Measurements from ENCODE around the gene FAM72D.
"Not testable (repeated sequence)": the region's sequence is repeated elsewhere in the genome, so short reads cannot be mapped to it uniquely, and the experiment has no call there.

The FAM72D gene

DNA sequence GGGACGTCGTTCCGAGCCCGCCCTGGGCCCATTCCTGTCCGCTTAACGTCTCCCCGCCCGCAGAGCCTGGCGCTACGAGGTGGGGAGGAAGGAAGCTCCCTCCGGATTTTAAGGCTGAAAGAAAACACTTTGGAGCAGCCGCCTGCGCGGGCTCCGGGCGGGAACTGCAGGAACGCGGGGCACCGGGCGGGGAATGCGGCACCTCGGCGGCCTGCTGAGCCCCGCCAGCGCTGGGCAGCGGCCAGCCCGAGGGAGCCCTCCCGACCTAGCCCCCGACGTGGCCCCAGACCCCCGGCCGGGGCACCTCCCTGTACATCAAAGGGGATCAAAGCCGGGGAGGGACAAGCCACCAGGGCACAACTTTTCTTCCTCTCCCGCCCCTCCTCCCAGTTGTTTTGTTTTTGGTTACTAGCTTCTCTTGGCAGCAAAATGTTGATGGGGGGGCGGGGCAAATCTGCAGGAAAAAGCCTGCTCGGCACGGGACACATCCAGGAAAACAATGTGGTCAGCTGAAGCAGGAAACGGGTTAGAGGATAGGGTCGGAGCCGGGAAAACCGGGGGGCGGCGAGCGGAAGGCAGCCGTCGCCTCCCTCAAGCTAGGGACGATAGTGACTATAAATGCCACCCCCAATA, 2.1 kb upstream of the FAM72D start:
- DNase-seq: not testable (repeated sequence)

DNA sequence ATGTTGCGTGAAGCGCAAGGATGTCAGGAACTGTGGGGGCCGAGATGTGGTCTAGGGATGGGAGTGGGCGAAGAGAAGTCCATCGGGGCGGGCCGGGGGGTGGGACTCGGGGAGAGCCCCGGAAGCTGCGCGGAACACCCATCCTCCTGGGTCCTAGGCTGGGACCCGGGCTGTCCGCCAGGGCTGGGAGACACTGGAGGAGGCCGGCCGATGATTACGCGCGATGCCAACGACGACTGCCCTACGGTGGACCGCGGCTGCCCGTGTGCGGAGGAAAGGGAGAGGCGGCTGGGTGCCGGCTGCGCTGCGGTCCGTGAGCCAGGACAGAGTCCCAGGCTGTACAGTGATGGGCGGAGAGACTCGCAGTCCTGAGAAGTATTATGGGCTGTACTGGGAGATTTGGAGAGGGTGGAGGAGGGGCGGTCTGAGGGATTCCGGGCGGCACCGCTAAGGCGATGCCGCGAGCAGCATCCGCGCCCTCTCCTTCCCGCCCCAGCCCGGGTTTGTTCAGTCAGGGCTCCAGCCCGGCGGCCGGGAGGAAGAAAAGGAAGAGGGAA, 1.0 kb upstream of the FAM72D start:
- not testable (repeated sequence) for DNase-seq

DNA sequence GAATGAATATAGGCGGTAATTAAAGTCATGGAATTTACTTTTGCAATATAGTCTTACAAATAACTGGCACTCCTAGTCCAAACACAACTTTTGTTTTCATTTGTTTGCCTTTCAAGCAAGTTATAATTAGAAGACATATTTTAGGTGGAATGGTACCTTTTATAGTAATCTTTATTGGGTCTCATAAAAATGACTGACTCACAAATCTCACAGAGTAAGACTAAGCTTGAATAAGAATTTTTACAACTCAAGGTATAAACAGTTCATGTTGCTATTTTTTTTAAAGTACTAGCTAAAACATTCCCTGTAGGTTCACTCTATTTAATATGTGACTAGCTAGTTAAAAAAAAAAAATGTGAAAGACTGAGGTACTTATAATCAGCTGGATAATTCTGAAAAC, 6.0 kb downstream of the FAM72D start:
- not testable (repeated sequence) for DNase-seq

DNA sequence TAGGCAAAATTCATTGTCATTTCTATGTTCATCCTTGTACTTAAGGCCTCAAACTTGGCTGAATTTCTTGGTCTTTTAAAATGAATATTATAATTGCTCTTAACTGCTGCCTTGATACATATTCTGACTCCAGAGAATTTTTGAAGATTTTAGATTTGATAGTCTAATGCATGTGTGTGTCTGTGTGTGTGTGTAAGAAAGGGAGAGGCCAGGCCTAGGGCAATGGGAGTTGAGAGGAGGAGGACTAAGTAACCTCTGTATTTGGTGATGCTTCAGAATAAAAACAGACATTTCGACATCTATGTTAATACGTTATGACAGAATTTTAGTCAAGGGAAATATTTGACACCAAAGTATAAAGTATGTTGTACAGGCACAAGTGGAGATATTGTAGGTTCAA, 7.5 kb downstream of the FAM72D start:
- DNase-seq: not testable (repeated sequence)

DNA sequence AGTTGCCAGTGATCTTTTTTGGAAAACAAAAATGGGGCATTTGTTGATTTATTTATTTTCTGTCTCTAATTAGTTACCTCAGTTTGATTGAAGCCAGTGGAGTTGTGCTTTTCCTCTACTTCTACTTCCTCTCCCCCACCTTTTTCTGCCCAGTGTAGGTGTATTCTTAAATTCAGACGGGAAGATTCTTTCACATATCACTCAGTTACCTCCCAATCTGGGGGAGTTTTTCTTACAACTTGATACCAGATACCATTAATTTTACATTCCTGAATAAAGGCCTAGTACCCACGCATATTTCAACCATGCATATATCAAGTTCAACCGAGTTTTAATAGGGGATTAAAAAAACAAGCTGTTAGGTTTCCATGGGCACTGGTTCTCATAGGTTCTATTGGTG, 15.9 kb downstream of the FAM72D start:
- DNase-seq: not testable (repeated sequence)

DNA sequence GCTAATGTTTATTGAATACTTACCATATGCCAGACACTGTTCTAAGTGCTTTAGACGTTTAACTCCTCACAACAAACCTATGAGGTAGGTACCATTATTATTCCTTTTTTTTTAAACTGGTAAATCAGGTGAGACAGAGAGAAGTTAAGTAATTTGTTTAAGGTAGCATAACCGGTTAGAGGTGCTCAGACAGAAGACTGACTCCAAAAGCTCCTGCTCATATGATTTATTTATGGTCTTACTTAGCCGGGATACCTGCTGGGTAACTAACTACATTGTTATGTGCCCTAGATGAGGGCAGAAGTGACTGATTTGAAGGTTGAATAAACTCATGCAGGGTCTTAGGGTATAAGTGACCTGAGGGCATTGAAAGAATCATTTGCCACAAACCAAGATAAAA, 16.9 kb downstream of the FAM72D start:
- DNase-seq: not testable (repeated sequence)

DNA sequence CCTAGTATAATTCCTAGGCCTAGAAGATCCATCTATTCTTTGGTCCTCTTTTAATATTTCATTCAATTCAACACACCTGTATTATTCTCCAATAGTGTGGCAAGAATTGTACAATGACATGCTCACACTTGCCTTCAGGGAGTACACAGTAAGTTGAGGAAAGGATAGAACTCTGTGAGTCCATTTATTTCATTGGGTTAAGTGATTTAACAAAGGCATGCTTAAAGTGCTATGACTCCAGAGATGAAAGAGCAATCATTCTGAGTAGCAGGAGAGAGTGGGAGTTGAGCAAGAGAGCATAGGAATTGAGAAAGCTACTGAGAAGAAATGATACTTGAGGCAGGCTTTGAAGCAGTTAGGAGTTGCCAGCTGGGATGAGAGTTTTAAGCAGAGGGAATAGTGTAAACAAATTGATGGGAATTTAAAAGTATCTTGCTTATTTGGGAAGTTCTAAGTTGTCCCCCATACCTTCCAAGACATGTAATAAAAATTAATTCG, 18.8 kb downstream of the FAM72D start:
- not testable (repeated sequence) for DNase-seq

DNA sequence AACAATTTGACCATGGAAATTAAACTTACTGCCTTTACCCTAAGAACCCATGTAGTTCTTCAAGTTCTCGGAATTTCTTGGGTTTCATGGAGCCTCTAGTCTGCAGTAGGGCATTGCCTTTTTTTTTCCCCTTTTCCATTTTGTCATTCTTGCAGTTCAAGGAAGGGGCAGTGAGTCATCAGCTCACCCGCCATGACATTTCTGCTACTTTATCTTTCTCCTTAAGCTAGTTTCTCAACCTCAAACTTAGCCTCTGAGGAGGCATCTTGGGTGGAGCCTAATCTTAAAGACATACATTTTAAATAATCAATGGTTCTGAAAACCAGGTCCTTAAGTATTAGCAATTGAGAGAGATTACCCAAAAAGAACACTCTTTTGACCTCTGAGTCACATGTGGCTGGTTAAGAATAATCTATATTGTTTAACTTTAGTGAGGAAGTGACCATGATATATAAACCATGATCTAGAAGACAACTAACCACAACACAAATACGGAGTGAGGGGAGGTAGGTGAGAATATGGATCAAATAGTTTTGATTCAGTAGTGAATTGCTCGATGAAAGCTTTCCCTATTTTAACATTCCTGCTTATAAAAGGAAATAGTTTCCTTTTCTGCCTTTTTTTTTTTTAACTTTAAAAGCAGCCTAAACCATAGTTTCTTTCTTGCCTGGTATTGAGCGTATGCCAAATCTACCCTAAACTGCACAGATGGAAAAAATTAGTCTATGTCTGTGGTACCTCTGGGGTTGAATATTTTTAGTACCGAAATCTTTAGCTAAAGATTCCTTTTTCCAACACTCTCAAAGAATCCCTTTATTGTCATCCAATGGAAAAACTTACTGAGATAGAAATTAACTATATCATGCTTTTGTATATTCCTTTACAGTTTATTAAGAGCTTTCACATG, 20.1 kb downstream of the FAM72D start:
- not testable (repeated sequence) for DNase-seq

DNA sequence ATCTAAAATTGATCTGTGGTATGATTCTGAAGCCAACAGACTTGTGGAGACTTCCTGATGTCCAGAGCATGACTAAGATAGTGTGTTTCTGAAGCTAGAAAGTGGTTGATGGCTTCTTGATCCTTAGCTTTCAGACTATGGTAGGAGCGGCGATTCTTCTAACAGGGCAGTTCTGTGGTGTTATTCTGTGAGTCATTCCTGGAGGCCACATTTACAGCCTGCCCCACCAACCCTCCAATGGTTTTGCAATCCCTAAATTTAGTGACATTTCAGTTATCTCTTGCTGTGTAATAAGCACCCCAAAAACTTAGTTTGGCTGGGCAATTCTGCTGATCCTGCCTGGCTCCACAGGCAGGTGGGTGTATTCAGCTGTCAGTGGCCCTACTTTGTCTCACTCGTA, 24.1 kb downstream of the FAM72D start:
- DNase-seq: not testable (repeated sequence)

DNA sequence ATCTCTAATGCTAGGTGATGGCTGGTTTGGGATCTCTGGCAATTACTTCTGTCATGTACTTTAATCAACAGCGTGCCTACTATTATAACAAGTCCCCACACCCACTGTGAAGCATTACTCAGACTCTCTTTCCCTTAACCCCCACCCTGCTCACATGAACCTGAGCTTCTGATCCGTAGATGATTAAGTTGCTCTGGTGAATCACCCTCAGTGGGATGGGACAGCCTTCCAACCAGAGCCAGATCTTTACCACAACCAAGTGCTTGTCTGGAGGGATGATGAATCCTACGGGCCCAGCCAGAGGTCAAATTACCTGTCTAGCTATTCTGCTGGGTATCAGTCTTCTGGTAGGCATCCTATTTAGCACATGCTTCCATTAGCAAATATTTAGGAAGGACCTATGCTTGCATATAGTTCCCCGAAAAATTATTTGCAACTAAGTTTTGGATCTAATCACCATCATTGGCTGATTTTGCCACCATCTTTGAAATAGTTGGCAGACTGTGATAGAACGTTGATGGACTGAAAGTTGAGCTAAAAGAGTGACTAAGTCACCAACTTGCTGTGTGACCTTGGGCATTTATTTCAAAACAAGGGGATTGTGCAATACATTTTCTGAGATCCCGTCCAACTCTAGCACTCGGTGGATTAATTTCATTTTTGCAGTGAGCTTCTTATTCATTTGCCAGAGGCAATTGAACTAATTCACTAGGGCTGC, 26.7 kb downstream of the FAM72D start:
- not testable (repeated sequence) for DNase-seq

DNA sequence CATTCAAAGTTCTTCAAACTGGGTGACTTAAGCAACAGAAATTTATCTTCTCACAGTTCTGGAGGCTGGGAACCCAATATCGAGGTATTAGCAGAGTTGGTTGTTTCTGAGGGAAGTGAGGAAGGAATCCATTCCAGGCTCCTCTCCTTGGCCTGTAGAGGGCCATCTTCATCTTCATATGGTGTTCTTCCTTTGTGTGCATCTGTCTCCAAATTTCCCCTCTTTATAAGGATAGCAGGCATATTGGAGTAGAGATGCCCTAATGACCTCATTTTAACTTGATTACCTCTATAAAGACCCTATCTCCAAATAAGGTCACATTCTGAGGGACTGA, 27.3 kb downstream of the FAM72D start:
- not testable (repeated sequence) for DNase-seq

DNA sequence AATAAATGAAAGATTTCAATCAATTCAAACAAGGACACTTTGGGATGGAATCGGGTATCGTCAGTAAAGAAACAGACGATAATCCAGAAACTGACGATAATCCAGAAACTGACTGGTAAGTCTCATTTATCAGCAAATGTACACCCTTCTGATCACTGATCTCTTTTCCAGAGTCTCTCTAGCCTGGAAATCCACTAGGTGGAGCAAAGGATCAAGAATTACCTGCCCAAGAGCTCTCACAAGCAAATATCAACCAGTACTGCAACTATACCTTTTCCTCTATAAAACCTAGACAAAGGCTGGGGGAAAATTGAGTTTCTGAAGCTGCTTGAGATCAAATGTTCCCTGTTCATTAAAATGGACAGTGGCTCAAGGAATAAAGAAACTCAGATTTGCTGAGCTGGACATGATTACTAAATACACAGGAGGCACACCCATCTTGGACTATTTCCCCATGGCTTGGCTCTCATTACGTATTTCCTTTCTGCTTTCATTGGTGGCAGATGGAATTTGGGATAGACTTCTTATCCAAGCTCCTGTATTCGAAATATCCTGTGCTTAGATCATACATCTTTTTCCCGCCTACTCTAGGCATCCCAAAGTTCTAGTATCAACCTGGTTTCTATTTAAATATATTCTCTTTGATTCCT, 28.3 kb downstream of the FAM72D start:
- not testable (repeated sequence) for DNase-seq

DNA sequence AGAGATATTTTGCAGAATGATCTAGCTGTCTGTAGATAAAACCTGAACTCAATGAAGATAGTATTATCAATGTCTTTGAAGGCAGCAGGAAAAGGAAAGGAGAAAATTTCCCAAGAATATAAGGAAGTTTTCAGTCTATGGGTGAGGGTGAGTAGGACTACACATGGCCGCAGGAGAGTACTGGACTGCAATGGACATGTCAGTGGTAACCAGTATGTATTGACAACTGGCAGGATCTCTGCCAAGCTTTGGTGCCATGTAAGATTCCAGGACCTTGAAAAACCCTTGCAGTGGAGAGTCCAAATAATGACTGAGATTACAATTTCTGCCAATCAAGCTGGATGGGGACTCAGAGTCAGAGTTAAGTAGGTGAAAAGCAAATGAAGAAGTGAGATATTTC, 29.3 kb downstream of the FAM72D start:
- DNase-seq: not testable (repeated sequence)

DNA sequence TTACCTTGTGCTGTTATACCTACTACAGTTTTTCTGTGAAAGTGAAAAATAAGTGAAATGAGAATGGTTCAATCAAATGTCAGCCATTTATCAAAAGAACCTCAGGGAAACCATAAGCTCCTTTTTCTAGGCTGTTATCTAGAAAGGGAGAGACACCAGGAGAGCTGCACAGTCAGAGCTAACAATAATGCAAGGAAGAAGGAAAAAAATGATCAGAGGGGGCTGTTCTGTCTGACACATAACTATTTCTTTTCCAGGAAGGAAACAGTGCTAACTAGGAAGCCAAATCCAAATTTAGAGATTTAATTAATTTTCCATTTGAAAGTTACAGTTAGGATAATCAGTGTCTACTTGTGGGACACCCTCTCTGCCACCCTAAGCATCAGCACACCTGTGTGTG, 31.4 kb downstream of the FAM72D start:
- not testable (repeated sequence) for DNase-seq

DNA sequence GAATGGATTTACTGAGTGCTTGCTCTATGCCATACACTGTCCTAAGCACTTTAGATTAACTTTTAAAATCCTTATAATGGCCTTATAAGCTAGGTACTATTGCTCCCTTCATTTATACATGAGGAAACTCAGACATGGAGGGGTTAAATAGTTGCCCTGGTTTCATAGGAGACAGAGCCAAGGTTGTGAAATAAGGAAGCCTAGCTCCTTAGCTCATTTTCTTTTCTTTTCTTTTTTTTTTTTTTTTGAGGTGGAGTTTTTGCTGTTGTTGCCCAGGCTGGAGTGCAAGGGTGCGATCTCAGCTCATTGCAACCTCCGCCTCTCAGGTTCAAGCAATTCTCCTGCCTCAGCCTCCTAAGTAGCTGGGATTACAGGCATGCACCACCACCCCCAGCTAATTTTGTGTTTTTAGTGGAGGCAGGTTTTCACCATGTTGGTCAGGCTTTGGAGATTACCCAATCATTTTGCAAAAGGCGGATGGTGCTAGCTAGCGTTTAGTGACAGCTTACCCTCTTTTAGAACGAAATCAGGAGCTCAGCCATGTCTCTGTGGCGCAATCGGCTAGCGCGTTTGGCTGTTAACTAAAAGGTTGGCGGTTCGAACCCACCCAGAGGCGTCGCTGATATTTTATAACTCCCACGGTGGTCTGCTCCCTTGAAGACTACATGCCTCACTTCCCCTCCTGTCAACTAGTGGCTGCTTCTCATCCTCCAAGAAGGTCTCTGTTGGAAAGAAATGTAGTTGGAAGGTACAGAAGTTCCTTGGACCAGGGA, 33.1 kb downstream of the FAM72D start:
- DNase-seq: not testable (repeated sequence)

DNA sequence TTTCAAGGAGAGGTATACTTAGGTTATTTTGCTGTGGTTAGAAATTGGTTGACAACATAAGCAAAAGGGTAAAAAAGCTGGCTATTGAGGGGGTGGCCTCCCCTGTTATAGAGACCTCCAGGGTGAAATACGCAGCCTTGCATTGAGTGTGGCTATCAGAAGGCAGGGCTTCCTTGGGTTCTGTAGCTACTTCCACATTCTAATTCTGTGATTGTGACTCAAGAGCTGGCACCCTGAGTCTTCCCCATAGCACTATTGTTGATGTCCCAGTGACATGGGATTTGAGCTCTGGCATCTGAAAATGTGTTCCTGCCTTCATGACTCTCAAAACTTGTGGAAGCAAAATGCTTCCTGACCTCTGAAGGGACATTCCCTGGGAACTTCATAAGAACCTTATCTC, 38.7 kb downstream of the FAM72D start:
- not testable (repeated sequence) for DNase-seq

DNA sequence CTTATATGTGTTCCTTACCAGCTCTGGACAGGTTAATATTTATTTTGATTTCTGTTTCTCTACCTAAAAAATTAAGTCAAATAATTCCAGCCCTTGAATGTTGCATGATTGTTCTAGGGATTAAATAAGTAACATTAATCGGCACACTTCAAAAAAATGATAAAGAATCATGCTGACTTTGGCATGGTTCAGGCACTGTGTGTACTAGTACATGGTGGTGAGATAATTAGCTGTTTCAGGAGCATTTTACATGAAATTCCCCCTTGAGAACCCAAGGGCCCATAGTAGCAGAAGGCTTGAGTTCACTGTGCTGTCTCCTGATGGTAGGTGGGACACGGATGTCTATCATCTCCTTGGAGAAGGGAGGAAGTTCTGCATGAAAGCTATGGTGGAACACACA, 44.8 kb downstream of the FAM72D start:
- not testable (repeated sequence) for DNase-seq

DNA sequence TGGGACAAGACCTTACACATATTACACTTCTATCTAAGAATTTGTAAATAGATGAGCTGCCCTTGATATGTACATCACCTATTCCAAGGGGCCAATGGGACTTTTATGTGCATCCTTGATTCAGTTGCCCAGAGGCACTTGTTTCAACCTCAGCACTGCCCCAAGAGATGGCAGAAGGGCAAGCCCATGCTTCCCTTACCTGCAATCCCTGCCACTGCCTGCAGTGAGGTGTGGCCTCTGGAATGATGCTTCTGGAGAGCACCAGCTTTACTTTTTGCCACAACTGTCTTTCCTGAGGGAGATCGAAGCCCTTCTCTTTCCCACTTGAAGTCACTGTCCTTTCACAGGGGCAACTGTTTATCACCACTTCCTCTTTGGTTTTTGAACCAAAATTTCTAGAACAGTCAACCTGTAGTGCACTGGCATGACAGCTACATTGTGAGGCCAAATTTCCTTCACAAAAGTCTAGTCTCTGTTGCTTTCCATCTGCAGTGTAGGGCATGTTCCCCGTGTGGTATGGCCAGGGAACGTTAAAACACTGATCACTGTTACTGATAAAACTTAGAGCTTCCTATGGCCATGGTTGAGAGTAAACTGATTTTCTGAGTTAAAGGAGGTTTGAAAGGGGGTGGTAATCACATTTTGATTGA, 48.6 kb downstream of the FAM72D start:
- not testable (repeated sequence) for DNase-seq

DNA sequence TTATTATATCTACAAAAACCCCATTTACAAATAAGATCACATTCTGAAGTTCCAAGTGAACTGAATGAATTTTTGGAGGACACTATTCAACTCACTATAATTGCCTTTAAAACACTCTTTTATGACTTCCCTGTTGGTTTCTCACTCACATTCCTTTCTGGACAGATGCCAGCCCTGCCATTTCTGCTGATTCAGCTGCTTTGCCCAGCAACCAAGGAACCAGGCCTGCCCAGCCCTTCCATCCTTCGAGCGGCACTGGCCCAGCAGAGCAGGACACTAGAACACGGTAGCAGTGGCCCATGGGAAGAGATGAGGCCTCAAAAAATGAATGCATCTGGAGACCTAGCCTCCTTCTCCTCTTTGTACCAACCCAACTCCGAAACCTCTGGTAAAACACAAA, 50.5 kb downstream of the FAM72D start:
- not testable (repeated sequence) for DNase-seq

DNA sequence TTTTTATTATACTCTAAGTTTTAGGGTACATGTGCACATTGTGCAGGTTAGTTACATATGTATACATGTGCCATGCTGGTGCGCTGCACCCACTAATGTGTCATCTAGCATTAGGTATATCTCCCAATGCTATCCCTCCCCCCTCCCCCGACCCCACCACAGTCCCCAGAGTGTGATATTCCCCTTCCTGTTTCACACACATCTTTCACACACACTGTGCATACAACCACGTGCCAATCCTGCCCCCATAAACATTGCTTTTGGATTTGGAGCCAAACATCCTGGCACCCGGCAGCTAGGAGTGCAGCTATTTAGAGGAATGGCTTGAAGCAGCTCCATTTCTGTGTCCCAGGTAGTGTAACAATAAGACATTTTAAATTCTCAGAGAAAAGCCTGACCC, 51.4 kb downstream of the FAM72D start:
- DNase-seq: not testable (repeated sequence)

DNA sequence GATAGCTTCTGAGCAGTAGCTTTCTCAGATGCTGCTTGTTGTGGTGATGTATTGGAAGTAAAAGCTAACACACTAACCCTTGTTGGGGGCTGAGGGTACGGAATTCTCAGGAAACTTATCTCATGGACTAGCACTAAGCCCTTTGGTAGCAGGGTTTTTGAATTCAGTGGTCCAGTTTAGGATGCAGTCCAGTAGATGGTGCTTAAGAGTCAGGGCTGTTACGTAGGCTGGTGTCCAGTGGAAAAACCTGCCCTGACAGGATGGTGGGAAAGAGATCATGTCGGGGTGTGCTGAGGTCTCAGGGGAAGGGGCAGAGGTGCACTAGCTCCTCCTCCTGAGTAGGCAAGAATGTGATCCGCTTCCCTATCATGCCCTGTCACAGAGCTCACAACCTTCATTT, 59.6 kb downstream of the FAM72D start:
- not testable (repeated sequence) for DNase-seq

All from DMS 273 treated with DMSO at 0.1 percent for 48 hours (cell line).